Body of pancreas (tissue), 4 donors: ENCODE measurements around the gene TUT7.
"Not testable (repeated sequence)": the region's sequence is repeated elsewhere in the genome, so short reads cannot be mapped to it uniquely, and the experiment has no call there.

Experiments used
- CTCF ChIP-seq, 7 experiments: fragments of 450-650 bp in 4 of 7; fragments of 200-600 bp in 3 of 7; sonication (generic) in 3 of 7; IDR thresholded peaks; one replicate each; pipeline ENCODE4 v1.5.1; 2016 to 2019; ENCODE audit warnings: antibody characterized with exemption in 7 of 7
- POLR2A ChIP-seq, 3 donors: fragments of 450-650 bp; IDR thresholded peaks; one replicate each; pipeline ENCODE4 v1.6.1; 2016; ENCODE audit warnings: antibody characterized with exemption in 3 of 3, mild to moderate bottlenecking in 2 of 3

DNA sequence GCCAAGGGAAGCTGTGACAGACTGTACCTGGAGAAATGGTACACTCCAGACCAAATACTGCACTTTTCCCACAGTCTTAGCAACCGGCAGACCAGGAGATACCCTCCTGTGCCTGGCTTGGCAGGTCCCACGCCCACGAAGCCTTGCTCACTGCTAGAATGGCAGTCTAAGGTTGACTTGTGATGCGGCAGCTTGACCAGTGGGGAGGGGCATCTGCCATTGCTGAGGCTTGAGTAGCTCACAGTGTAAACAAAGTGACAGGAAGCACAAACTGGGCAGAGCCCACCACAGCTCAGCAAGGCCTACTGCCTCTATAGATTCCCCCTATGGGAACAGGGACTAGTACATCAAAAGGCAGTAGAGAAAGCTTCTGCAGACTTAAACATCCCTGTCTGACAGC lies 36.0 kb upstream of the TUT7 start:
- not testable (repeated sequence) for TF ChIP-seq CTCF, POLR2A (IDR thresholded peaks at IDR 0.05)
